ENCODE results near the gene DPP6.

DNA sequence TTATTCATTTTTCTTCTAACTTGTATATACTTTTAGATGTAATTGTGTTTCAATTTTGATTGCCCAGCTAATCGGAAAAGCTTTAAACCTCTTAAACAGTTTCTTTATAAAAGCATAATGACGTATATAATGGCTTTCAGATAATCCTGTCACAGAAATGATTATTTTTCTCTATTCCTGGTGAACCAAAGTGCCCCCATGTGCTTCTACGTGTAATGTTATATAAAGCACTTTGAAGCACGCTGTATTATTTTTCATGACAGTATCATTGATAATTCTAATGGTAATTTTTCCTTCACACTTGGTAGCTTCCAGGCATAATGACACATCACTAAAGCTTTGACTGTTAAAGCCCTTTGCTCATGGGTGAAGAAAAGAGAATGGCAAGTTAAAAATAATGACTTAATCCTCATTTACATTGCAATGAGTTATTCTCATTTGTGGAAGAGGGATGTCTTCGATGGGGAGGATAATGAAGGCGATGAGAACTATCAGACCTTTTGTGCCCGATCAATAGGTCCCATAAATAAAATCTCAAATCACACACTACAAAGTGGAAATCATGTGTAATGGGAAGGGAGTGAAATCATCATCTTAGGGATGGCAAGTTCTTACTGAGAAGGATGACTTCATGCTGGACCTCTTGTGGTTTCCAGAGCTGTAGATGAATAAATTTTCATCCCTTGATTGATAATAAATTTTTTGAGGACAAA, 460.1 kb downstream of the DPP6 start:
- TF ChIP-seq, protein P1, sequence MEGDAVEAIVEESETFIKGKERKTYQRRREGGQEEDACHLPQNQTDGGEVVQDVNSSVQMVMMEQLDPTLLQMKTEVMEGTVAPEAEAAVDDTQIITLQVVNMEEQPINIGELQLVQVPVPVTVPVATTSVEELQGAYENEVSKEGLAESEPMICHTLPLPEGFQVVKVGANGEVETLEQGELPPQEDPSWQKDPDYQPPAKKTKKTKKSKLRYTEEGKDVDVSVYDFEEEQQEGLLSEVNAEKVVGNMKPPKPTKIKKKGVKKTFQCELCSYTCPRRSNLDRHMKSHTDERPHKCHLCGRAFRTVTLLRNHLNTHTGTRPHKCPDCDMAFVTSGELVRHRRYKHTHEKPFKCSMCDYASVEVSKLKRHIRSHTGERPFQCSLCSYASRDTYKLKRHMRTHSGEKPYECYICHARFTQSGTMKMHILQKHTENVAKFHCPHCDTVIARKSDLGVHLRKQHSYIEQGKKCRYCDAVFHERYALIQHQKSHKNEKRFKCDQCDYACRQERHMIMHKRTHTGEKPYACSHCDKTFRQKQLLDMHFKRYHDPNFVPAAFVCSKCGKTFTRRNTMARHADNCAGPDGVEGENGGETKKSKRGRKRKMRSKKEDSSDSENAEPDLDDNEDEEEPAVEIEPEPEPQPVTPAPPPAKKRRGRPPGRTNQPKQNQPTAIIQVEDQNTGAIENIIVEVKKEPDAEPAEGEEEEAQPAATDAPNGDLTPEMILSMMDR (IDR thresholded peaks at IDR 0.05) = no peak
- no peak for TF ChIP-seq POLR2AphosphoS5 (IDR thresholded peaks at IDR 0.05)
